GM18907 (cell line): ENCODE measurements around the gene SHB.

ENCODE experiments used
- ATAC-seq: cut with Tn5 transposase; IDR thresholded peaks from one replicate; pipeline ENCODE4 v1.9.1; 2021; ENCODE audit warnings: mild to moderate bottlenecking, moderate library complexity; ENCODE audit not compliant: unreplicated experiment

The SHB gene

GRCh38 chr9:38026021-38026809 lies 42.8 kb downstream of the SHB start:
- ATAC-seq, result no peak

GRCh38 chr9:38025166-38025565 lies 43.9 kb downstream of the SHB start:
- no peak for ATAC-seq

- no peak for ATAC-seq
Observed at GRCh38 chr9:38024036-38024681, 44.9 kb downstream of the SHB start.

GRCh38 chr9:38023661-38024035 lies 45.4 kb downstream of the SHB start:
- ATAC-seq, result no peak

DNA sequence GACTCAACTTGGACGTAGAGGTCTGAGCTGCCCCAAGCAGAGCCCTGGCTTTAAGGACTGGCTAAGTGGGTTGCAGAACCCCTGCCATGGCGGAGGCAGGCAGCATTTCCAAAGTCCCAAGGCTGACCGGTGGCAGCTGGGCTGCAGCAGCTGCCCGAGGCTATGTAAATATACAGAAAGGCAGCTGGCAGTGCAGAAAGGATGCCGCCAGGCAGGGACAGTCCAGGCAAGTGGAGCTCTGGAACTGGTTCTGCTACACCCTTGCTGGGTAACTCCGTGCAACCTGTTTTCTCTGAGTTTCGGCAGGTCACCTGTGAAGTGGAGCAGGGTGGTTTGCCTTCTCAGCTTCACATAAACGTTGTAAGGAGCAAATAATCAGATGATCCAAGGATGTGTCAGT lies 46.0 kb downstream of the SHB start:
- no peak for ATAC-seq

DNA sequence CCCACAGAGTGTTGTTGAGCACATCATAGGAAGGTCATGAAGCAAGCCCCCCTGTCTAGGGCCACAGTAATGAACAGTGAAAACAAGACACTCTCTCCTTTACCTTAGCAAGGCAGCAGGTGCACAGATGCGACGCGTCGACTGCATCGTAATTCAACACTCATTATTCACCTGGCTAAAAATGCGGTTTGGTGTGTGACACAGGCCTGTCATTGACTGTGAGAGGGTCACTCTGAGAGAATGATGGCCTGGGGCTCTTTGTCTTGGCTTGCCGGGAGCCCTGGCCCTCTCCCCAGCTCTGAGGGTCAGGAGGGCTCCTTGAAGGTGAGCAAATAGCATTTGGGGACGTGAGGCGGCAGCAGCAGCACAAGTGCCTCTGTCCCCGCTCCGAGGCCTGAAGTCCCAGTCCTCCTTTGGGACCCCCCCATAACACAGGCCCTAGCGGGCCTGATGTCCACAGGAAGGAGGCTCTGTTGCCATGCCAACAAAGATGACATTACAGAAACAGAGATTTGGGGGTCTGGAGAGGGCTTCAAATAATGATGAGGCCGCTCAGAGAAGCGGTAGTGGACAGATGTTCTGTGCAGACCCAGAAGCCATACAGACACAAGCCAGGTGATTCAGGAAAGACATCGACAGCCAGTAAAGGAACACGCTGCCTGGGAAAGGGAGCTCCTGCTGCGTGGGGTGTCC lies 46.7 kb downstream of the SHB start:
- no peak for ATAC-seq

GRCh38 chr9:38020151-38021076 lies 48.6 kb downstream of the SHB start:
- no peak for ATAC-seq

DNA sequence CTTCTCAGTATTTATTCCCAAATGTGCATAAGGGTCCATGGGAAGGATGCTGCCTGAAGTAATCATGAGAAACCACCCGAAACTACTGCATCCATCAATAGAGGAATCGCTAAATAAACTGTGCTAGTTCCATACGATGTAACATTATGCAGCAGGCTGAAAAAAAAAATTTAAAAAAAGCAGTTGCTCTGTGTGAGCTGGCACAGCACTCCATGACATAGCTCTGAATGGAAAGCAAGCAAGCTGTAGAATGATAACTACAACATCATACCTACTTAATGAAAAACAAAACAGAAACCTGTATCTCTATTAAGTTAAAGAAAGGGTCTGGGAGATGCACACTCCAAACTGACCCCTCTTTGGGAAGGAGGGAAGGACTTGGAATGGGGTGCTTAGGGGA lies 49.3 kb downstream of the SHB start:
- no peak for ATAC-seq

DNA sequence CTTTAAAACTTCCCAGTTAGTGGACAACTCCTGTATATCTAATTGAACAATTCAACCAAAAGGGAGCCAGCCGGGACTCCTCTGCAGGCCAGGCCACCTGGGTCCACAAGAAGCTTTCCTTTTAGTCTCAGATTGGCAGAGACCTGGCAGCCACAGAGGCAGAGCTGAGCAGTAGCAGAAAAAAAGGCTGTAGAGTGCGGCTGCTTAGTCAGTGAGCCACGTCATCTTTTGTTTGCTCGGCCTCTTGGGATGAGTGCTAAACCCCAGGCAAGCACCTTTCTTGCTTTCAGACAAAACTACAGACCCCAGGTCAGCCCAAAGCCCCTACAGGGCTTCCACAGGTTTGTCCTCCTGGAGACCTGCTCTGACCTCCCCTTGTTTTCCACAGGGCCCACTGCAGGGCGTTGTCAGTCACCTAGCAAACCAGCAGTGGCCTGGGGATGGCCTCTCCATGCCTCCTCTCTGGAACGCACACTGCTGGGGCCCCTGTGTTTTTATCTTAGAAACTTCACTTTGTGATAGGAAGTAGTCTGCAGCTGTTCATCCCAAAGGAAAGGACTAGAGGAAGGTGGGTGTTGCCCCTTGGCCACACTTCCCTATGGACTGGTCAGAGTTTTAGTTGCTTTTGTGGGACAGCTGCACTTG lies 49.9 kb downstream of the SHB start:
- ATAC-seq, result no peak

- no peak for ATAC-seq
Observed at GRCh38 chr9:38018241-38018957, 50.6 kb downstream of the SHB start.

- no peak for ATAC-seq
Observed at GRCh38 chr9:38017885-38018186, 51.2 kb downstream of the SHB start.

- no peak for ATAC-seq
Observed at GRCh38 chr9:38017149-38017884, 51.7 kb downstream of the SHB start.

- no peak for ATAC-seq
Observed at GRCh38 chr9:38016375-38017135, 52.5 kb downstream of the SHB start.

GRCh38 chr9:38015906-38016305 lies 53.1 kb downstream of the SHB start:
- ATAC-seq, result no peak

GRCh38 chr9:38015266-38015665 lies 53.8 kb downstream of the SHB start:
- ATAC-seq, result no peak

DNA sequence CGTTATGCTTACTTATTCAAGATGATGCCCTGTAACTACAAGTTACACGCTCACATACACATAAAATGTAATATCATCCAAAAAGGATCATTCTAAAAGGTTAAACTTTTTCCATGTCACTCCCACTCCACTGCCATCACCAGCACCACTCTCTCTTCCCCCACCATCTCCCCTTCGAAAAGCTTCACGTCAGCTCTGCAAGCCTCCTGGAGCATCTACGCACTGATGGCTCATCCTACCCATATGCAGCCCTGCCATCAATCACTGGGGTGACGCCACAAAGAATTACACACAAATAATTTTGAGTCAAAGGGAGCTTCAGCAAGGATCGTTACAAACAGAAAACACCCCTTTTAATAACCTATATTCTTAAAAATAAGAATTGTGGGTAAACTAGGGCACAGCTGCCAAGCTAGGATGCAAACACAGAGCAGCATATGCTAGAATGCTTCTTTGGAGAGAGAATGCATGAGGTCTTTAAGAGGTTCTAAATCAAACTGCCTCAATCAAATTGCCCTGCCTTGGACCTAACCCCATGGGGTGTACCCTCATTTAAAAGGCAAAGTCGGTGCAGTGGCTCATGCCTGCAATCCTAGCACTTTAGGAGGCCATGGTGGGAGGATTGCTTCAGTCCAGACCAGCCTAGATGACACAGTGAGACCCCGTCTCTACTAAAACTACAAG lies 56.1 kb downstream of the SHB start:
- no peak for ATAC-seq

- no peak for ATAC-seq
Observed at GRCh38 chr9:38011991-38012390, 57.0 kb downstream of the SHB start.
